ENCODE measurements around the gene RHOU.
"Not testable (repeated sequence)": the region's sequence is repeated elsewhere in the genome, so short reads cannot be mapped to it uniquely, and the experiment has no call there.

The RHOU gene

GRCh38 chr1:228765168-228765946 lies 30.1 kb downstream of the RHOU start:
- DNase-seq: no peak

DNA sequence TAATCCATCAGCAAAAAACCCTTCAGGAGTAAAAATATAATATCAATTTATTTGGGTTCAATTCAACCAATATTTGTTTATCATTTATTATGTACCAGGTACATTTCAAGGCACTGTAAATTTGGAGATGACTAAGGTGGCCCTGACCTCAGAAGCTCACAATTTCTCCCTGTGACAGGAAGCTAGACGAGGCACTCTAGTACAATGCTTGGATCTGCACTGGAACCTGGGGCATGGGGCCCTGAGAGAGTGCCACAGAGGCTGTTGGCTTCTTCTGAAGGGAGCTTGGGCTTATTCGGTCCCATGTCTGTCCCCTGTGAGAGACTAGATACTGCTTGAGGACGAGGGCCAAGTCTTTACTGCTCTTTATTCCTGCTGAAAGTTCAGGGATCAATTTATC lies 31.5 kb downstream of the RHOU start:
- no peak for DNase-seq

GRCh38 chr1:228767636-228768354 lies 32.5 kb downstream of the RHOU start:
- no peak for DNase-seq

GRCh38 chr1:228768355-228769000 lies 33.2 kb downstream of the RHOU start:
- DNase-seq: no peak

- no peak for DNase-seq
These were observed 35.5 kb downstream of the RHOU start for GRCh38 chr1:228770779-228771223.

GRCh38 chr1:228772516-228773212 lies 37.4 kb downstream of the RHOU start:
- DNase-seq: no peak

DNA sequence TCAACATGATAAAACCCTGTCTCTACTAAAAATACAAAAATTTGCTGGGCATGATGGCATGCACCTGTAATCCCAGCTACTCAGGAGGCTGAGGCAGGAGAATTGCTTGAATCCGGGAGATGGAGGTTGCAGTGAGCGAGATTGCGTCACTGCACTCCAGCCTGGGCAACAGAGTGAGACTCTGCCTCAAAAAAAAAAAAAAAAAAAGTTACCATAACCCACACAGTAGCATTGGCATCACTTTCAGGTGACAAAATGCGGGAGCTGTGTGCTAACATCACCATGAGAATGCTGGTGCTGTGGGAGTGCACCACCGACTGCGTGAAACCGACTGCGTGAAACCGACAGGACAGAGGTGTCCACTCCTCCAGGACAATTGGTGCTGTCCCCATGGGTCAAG lies 40.7 kb downstream of the RHOU start:
- DNase-seq: not testable (repeated sequence)

- no peak for DNase-seq
These were observed 41.2 kb downstream of the RHOU start for GRCh38 chr1:228776449-228776848.

- DNase-seq: no peak
These were observed 42.0 kb downstream of the RHOU start for GRCh38 chr1:228777236-228777635.

- no peak for DNase-seq
These were observed 42.7 kb downstream of the RHOU start for GRCh38 chr1:228778026-228778425.

- DNase-seq: no peak
These were observed 43.2 kb downstream of the RHOU start for GRCh38 chr1:228778466-228778865.

DNA sequence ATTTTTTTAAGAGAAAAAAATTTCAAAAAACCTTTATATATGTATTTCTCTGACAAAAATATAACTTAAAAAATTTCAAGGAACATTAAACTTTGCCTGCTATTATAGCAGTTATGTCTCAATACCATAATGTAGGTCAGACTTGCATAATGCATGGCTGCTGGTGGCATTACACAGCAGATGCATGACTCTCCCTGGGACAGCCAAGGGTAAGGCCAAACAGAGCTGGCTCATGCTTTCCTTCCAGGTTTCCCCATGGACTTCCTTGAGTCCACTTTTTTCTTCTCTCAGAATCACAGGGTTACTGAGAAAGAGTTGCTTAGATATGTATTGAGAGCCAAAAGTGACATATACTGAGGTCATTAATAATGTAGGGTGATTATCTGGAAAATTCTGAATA lies 43.7 kb downstream of the RHOU start:
- no peak for DNase-seq

GRCh38 chr1:228781161-228781808 lies 46.0 kb downstream of the RHOU start:
- DNase-seq: no peak

DNA sequence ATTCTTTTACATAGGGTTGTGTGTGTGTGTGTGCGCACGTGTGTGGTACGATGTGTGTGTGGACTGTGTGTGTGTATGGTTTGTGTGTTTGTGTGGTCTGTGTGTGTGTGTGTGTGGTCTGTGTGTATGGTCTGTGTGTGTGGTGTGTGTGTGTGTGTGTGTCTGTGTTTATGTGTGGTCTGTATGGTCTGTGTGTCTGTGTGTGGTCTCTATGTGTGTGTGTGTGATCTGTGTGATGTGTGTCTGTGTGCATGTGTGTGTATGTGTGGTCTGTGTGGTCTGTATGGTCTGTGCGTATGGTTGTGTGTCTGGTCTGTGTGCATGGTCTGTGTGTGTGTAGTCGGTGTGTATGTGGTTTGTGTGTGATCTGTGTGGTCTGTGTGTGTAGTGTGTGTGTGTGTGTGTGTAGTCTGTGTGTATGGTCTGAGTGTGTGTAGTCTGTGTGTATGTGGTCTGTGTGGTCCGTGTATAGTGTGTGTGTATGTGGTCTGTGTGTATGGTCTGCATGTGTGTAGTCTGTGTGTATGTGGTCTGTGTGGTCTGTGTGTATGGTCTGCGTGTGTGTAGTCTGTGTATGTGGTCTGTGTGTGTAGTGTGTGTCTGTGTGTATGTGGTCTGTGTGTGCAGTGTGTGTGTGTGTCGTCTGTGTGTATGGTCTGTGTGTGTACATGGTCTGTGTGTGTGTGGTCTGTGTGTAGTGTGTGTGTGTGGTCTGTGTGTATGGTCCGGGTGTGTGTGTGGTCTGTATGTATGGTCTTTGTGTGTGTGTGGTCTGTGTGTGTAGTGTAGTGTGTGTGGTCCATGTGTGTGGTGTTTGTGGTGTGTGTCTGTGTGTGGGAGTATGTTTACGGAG lies 46.8 kb downstream of the RHOU start:
- DNase-seq: no peak

DNA sequence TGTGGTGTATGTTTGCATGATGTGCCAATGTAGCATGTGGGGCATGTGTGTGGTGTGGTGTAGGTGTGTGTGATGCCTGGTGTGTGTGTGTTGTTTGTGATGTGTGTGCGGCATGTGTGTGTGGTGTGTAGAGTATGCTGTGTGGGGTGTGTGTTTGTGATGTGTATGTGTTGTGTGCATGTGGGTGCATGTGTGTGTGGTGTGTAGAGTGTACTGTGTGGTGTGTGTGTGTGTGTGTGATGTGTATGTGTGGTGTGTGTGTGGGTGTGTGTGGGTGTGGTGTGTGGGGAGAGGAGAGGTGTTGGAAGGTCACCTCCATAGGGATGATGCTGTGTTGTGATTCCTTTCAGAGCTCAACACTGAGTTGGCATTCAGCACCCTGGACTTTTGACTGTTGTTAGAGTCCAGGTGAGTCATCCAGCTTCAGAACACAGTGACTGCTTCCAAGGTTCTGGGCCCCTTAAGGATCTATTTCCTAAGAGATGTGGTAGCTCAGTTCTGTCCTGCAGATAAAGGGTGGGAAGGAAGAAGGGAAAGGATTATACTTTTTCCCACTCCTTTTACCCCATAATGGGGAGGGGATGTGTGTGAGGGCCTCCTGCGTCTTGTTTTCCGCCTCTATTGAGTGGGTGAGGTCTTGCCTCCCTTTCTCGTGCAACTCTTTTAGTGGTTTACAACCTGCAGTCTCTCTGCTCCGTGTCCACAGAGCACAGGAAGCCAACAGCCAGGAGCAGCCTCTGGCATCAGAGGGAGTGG lies 47.6 kb downstream of the RHOU start:
- DNase-seq: no peak

DNA sequence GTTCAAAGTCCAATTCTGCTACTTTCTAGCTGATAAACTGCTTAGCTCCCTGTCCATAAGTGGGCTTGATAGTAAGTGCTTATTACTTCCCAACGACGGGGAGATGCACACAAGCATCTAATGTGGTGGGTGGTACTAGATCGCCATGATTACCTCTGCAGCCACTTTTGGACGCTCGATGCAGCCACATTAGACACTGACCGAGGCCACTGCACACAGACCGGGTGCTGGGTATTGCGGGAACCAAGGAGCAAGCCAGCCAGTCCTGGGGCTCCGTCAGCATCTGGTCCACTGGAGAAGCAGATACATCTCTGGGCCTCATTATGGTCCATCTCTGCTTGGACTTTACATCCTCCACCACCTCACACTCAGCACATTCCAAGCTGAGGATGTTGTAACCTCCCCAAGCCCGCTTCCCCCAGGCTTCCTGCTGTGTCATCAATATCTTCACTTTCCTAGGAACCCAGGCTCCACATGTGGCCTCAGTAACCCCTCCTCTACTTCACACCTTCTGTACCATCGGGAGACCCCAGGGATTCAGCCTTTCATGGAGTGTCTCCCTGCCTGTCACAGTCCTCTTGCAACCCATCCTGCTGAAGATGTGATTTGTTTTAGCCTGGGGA lies 48.2 kb downstream of the RHOU start:
- no peak for DNase-seq

DNA sequence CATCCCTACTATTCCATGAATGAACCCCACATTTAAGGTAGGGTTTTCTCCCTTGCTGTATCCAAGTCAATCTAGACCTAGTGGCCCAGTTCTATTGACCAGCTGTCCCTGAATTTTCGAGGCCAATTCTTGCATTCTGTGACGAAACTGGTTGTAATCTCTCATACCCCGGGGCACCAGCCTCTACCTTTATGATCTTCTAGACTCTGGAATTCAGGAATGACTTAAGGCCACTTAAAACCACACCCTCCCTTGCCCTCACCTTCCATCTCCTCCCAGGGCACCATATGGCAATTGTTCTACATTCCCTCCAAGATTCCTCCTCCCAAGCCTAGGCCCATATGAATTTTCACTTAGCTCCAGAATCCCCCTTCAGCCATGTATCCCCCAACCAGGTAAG lies 48.9 kb downstream of the RHOU start:
- DNase-seq: no peak

- DNase-seq: no peak
These were observed 50.4 kb downstream of the RHOU start for GRCh38 chr1:228785366-228786330.
